Tibial nerve (tissue), 4 donors: ENCODE data around the gene KSR1.

Source experiments
- CTCF ChIP-seq, 5 experiments: fragments of 200-600 bp in 3 of 5; fragments of 450-650 bp in 2 of 5; sonication (generic) in 3 of 5; IDR thresholded peaks; one replicate each; pipeline ENCODE4 v1.5.1; 2016 to 2019; ENCODE audit warnings: antibody characterized with exemption in 5 of 5, mild to moderate bottlenecking in 3 of 5, moderate library complexity in 2 of 5
- EP300 ChIP-seq, 2 donors: sonication (generic); formaldehyde crosslinking; IDR thresholded peaks; one replicate each; pipeline ENCODE4 v1.6.1; 2017; ENCODE audit warnings: antibody characterized with exemption in 2 of 2, mild to moderate bottlenecking in 1 of 2
- POLR2A ChIP-seq, 2 donors: fragments of 450-650 bp; IDR thresholded peaks; one replicate each; pipeline ENCODE4 v1.6.1; 2017; ENCODE audit warnings: antibody characterized with exemption in 2 of 2, mild to moderate bottlenecking in 2 of 2, moderate library complexity in 2 of 2

GRCh38 chr17:27612160-27612770, 156.0 kb downstream of the KSR1 start:
- TF ChIP-seq POLR2A (IDR thresholded peaks at IDR 0.05) (no peak), CTCF (IDR thresholded peaks at IDR 0.05) (no peak), EP300 (IDR thresholded peaks at IDR 0.05) (no peak)
